WERI-Rb-1 (cell line): Measurements from ENCODE around the gene CD226.
"Not testable (repeated sequence)": the region's sequence is repeated elsewhere in the genome, so short reads cannot be mapped to it uniquely, and the experiment has no call there.

Experiments
- DNase-seq: peaks from one replicate; pipeline ENCODE4 v3.0.0-alpha.2; 2020
- H3K27ac ChIP-seq: fragments of 250-450 bp; sonication (Bioruptor Pico); 2 replicates; pipeline ENCODE4 v1.5.1; 2020; ENCODE audit warnings: mild to moderate bottlenecking, moderate library complexity
- H3K27me3 ChIP-seq: fragments of 250-450 bp; sonication (Bioruptor Pico); 2 replicates; pipeline ENCODE4 v1.5.1; 2021; ENCODE audit warnings: mild to moderate bottlenecking, low read depth, moderate library complexity; ENCODE audit not compliant: insufficient read depth, severe bottlenecking
- H3K36me3 ChIP-seq: fragments of 250-450 bp; sonication (Bioruptor Pico); 2 replicates; pipeline ENCODE4 v1.5.1; 2020; ENCODE audit warnings: mild to moderate bottlenecking, moderate library complexity
- H3K4me3 ChIP-seq: 2 replicates; pipeline ENCODE4 v1.5.1; 2011; ENCODE audit warnings: low read depth, mild to moderate bottlenecking, control low read depth, low read length
- H3K9me3 ChIP-seq: fragments of 250-450 bp; sonication (Bioruptor Pico); 2 replicates; pipeline ENCODE4 v1.5.1; 2021; ENCODE audit warnings: mild to moderate bottlenecking, moderate library complexity; ENCODE audit not compliant: severe bottlenecking
- TF ChIP-seq, protein P1 (sequence below): IDR thresholded peaks from 2 replicates; pipeline ENCODE4 v1.5.1; 2011; ENCODE audit warnings: low read depth, mild to moderate bottlenecking, control low read depth, inconsistent platforms, low read length

Gene CD226

DNA sequence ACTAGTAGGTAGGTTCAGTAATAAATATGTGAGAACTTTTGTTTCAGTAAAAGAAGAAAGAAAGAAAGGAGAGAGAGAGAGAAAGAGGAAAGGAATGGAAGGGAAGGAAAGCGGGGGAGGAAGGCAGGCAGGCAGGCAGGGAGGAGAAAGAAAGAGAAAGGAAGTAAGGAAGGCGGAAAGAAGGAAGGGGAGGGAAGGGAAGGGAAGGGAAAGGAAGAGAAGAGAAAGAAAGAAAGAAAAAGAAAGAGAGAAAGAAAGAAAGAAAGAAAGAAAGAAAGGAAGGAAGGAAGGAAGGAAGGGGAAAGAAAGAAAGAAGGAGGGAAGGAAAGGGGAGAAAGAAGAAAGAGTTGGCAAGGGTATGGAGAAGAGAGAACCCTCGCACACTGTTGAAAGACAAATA is 67.6 kb downstream of the CD226 start:
- Histone ChIP-seq H3K27me3 (no peaks in the 10 kb centered on the region), H3K27ac (no peak overlapping the region), H3K9me3 (no peaks in the 10 kb centered on the region), H3K36me3 (no peaks in the 10 kb centered on the region), H3K4me3 (no peak overlapping the region)
- DNase-seq = no peak
- TF ChIP-seq, protein P1, sequence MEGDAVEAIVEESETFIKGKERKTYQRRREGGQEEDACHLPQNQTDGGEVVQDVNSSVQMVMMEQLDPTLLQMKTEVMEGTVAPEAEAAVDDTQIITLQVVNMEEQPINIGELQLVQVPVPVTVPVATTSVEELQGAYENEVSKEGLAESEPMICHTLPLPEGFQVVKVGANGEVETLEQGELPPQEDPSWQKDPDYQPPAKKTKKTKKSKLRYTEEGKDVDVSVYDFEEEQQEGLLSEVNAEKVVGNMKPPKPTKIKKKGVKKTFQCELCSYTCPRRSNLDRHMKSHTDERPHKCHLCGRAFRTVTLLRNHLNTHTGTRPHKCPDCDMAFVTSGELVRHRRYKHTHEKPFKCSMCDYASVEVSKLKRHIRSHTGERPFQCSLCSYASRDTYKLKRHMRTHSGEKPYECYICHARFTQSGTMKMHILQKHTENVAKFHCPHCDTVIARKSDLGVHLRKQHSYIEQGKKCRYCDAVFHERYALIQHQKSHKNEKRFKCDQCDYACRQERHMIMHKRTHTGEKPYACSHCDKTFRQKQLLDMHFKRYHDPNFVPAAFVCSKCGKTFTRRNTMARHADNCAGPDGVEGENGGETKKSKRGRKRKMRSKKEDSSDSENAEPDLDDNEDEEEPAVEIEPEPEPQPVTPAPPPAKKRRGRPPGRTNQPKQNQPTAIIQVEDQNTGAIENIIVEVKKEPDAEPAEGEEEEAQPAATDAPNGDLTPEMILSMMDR = no peak

DNA sequence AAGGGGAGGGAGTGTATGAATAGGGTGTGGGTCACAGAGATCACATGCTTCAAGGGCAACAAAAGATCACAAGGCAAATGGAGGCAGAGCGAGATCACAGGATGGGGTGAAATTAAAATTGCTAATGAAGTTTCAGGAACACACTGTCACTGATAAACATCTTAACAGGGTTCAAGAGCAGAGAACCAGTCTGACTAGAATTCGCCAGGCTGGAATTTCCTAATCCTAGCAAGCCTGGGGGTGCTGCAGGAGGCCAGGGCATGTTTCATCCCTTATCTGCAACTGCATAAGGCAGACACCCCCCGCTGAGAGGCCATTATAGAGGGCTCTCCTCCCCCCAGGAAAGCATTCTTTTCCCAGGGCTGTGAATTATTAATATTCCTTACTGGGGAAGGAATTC is 68.6 kb downstream of the CD226 start:
- H3K9me3 ChIP-seq, H3K4me3 ChIP-seq, H3K27me3 ChIP-seq, H3K36me3 ChIP-seq, DNase-seq, H3K27ac ChIP-seq: not testable (repeated sequence)

DNA sequence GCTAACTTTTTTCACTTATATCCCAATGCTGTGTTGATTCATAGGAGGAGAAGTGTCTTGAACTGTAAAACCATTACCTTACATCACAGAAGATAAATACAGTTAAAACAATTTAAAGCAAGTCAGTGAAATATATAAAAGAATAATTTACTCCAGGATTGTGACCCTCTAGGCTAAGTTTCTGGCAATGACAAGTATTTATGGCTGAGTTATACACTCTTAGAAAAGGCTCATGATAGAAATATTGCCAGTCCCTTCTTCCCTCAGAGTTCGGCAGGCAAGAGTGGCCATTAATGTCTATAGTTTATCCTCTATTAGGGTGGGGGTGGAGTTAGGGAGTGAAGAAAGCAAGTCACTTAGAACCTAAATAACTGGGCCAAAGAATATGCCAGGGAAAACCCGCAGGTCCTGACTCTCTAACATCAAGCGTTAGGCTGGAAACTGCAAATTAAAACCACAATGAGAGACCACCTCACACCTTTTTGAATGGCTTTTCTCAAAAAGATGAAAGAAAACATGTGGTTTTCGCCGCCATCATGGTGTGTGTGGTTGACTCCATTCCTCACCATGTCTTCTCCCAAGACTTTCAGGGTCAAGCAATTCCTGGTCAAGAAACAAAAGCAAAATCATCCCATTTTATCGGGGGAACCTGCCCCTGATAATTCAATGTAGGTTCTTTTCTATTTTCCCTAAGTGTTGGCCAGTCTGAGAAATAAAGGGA is 69.3 kb downstream of the CD226 start:
- no peaks in the 10 kb centered on the region for H3K27me3 ChIP-seq
- no peak for DNase-seq
- H3K9me3 ChIP-seq = no peaks in the 10 kb centered on the region
- no peak overlapping the region for H3K27ac ChIP-seq
- no peaks in the 10 kb centered on the region for H3K36me3 ChIP-seq
- no peak overlapping the region for H3K4me3 ChIP-seq
- TF ChIP-seq, protein P1 = no peak

DNA sequence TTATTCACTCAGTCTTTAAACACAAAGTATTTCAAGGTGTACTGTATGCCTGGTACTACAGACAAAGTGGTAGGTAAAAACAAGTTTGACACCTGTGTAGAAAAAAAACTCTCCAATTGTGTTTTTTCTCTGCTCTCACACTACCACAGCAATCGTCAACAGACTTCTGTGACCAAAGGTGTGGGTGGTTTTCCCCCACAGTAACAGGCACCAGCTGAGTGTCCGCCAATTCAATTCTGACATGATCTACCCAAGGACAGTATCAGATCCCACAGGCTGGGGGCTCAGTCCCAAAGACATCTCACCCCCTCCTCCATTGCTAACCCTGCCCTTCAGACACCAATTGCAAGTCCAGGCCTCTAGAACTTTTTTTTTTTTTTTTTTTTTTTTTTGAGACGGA is 71.2 kb downstream of the CD226 start:
- TF ChIP-seq, protein P1 = no peak
- DNase-seq = no peak
- H3K27me3 ChIP-seq = no peaks in the 10 kb centered on the region
- H3K9me3 ChIP-seq = no peaks in the 10 kb centered on the region
- no peak overlapping the region for H3K27ac ChIP-seq
- H3K4me3 ChIP-seq = no peak overlapping the region
- H3K36me3 ChIP-seq = no peaks in the 10 kb centered on the region

DNA sequence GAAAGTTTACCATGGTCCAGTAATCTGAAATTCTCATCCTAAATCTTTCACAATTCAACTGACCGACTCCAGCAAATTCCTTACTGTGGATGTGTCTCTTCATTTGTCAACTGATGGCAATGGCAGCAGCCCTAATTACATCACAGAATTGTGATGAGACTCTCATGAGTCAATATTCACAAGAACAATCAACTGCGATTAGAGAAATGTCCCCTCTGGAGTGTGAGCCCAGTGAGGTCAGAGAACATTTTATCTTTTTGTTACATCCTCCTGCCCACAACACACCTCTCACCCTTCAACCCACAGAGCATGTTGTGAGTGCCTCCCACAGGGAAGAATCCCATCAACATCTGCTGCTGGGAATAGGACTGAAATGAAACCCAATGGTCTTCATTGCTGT is 73.6 kb downstream of the CD226 start:
- H3K9me3 ChIP-seq = no peaks in the 10 kb centered on the region
- no peak for DNase-seq
- H3K27ac ChIP-seq = no peak overlapping the region
- TF ChIP-seq, protein P1 = no peak
- no peak overlapping the region for H3K4me3 ChIP-seq
- H3K27me3 ChIP-seq = no peaks in the 10 kb centered on the region
- no peaks in the 10 kb centered on the region for H3K36me3 ChIP-seq

DNA sequence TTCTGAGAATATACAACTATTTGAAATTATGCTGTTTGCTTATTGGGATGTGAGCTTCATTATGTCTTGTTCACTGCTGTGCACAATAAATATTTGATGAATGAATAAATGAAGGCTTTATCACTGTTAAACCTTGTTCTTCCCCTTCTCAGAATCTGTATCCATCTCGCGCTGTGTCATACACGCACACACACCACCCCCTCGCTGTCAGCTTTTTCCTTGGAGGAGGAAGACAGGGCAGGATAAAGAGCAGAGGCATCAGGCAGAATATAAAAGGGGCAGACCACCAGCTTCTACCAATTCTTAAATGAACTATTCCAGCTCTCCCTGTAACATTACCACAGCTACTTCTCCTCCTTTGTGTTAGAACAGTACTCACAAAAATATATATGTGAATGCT is 75.0 kb downstream of the CD226 start:
- Histone ChIP-seq H3K36me3 (no peaks in the 10 kb centered on the region), H3K27ac (no peak overlapping the region), H3K4me3 (no peak overlapping the region), H3K9me3 (no peaks in the 10 kb centered on the region), H3K27me3 (no peaks in the 10 kb centered on the region)
- TF ChIP-seq, protein P1 = no peak
- DNase-seq = no peak
